IPS-18a (cell line): ENCODE measurements around the gene AP1M2.
"Not testable (repeated sequence)": the region's sequence is repeated elsewhere in the genome, so short reads cannot be mapped to it uniquely, and the experiment has no call there.

Experiments
- H3K27ac ChIP-seq: one replicate; pipeline ENCODE4 v1.5.1; 2013; ENCODE audit warnings: low read length
- H3K27me3 ChIP-seq: one replicate; pipeline ENCODE4 v1.6.1; 2013; ENCODE audit warnings: mild to moderate bottlenecking, low read length; ENCODE audit not compliant: control insufficient read depth, insufficient read depth
- H3K36me3 ChIP-seq: one replicate; pipeline ENCODE4 v1.6.1; 2013; ENCODE audit warnings: low read depth, low read length; ENCODE audit not compliant: control insufficient read depth
- H3K4me1 ChIP-seq: one replicate; pipeline ENCODE4 v1.6.1; 2013; ENCODE audit warnings: low read depth, low read length; ENCODE audit not compliant: control insufficient read depth
- H3K4me3 ChIP-seq: one replicate; pipeline ENCODE4 v1.5.1; 2013; ENCODE audit warnings: low read length
- H3K9ac ChIP-seq: one replicate; pipeline ENCODE4 v1.6.1; 2013; ENCODE audit warnings: mild to moderate bottlenecking, low read length, moderate library complexity
- H3K9me3 ChIP-seq: one replicate; pipeline ENCODE4 v1.6.1; 2013; ENCODE audit warnings: low read depth, low read length; ENCODE audit not compliant: control insufficient read depth

AP1M2 gene

GRCh38 chr19:10593820-10594637 is 6.9 kb upstream of the AP1M2 start:
- no peak overlapping the region for H3K27ac ChIP-seq
- H3K4me3 ChIP-seq, result no peak overlapping the region
- no peaks in the 10 kb centered on the region for H3K27me3 ChIP-seq
- no peaks in the 10 kb centered on the region for H3K4me1 ChIP-seq
- H3K9me3 ChIP-seq, result no peaks in the 10 kb centered on the region
- H3K36me3 ChIP-seq, result no peaks in the 10 kb centered on the region
- no peak overlapping the region for H3K9ac ChIP-seq

GRCh38 chr19:10593148-10593547 is 6.0 kb upstream of the AP1M2 start:
- Histone ChIP-seq H3K36me3 (no peaks in the 10 kb centered on the region), H3K27ac (no peak overlapping the region), H3K9me3 (no peaks in the 10 kb centered on the region), H3K4me3 (no peak overlapping the region), H3K27me3 (no peaks in the 10 kb centered on the region), H3K9ac (no peak overlapping the region), H3K4me1 (no peaks in the 10 kb centered on the region)

GRCh38 chr19:10587839-10588150 is 683 bp upstream of the AP1M2 start:
- Histone ChIP-seq H3K36me3 (no peaks in the 10 kb centered on the region), H3K9ac (no peak overlapping the region), H3K4me3 (no peak overlapping the region), H3K9me3 (no peaks in the 10 kb centered on the region), H3K4me1 (no peaks in the 10 kb centered on the region), H3K27ac (no peak overlapping the region), H3K27me3 (no peaks in the 10 kb centered on the region)

- Histone ChIP-seq H3K9ac (no peak overlapping the region), H3K9me3 (no peaks in the 10 kb centered on the region), H3K27me3 (no peaks in the 10 kb centered on the region), H3K27ac (no peak overlapping the region), H3K4me1 (no peaks in the 10 kb centered on the region), H3K36me3 (no peaks in the 10 kb centered on the region), H3K4me3 (peak overlapping the region; percentile 63)
Observed at GRCh38 chr19:10586396-10586795, 716 bp downstream of the AP1M2 start.

GRCh38 chr19:10583036-10583776 is 3.9 kb downstream of the AP1M2 start:
- no peak overlapping the region for H3K4me3 ChIP-seq
- no peaks in the 10 kb centered on the region for H3K27me3 ChIP-seq
- no peak overlapping the region for H3K27ac ChIP-seq
- peaks cover 5% of the 10 kb centered on the region for H3K36me3 ChIP-seq
- H3K9ac ChIP-seq, result no peak overlapping the region
- H3K4me1 ChIP-seq, result no peaks in the 10 kb centered on the region
- no peaks in the 10 kb centered on the region for H3K9me3 ChIP-seq

GRCh38 chr19:10582091-10582490 is 5.0 kb downstream of the AP1M2 start:
- no peak overlapping the region for H3K4me3 ChIP-seq
- peaks cover 5% of the 10 kb centered on the region for H3K36me3 ChIP-seq
- H3K4me1 ChIP-seq, result no peaks in the 10 kb centered on the region
- no peaks in the 10 kb centered on the region for H3K9me3 ChIP-seq
- no peak overlapping the region for H3K27ac ChIP-seq
- no peak overlapping the region for H3K9ac ChIP-seq
- no peaks in the 10 kb centered on the region for H3K27me3 ChIP-seq

GRCh38 chr19:10580979-10581631 is 6.0 kb downstream of the AP1M2 start:
- Histone ChIP-seq H3K9ac (no peak overlapping the region), H3K27me3 (no peaks in the 10 kb centered on the region), H3K4me3 (no peak overlapping the region), H3K36me3 (peaks cover 5% of the 10 kb centered on the region), H3K4me1 (no peaks in the 10 kb centered on the region), H3K27ac (no peak overlapping the region), H3K9me3 (no peaks in the 10 kb centered on the region)

GRCh38 chr19:10577951-10578350 is 9.2 kb downstream of the AP1M2 start:
- Histone ChIP-seq H3K4me3 (no peak overlapping the region), H3K27me3 (no peaks in the 10 kb centered on the region), H3K9me3 (no peaks in the 10 kb centered on the region), H3K9ac (no peak overlapping the region), H3K27ac (no peak overlapping the region), H3K4me1 (no peaks in the 10 kb centered on the region), H3K36me3 (peaks cover 8% of the 10 kb centered on the region)

GRCh38 chr19:10575011-10575716 is 11.9 kb downstream of the AP1M2 start:
- no peak overlapping the region for H3K4me3 ChIP-seq
- no peak overlapping the region for H3K9ac ChIP-seq
- no peaks in the 10 kb centered on the region for H3K27me3 ChIP-seq
- no peaks in the 10 kb centered on the region for H3K9me3 ChIP-seq
- no peak overlapping the region for H3K27ac ChIP-seq
- peaks cover 8% of the 10 kb centered on the region for H3K36me3 ChIP-seq
- no peaks in the 10 kb centered on the region for H3K4me1 ChIP-seq

- no peak overlapping the region for H3K27ac ChIP-seq
- no peak overlapping the region for H3K9ac ChIP-seq
Observed at GRCh38 chr19:10574462-10574861, 12.7 kb downstream of the AP1M2 start.

GRCh38 chr19:10573793-10574192 is 13.3 kb downstream of the AP1M2 start:
- not testable (repeated sequence) for H3K4me3 ChIP-seq, H3K4me1 ChIP-seq, H3K27ac ChIP-seq, H3K9me3 ChIP-seq, H3K27me3 ChIP-seq, H3K36me3 ChIP-seq, H3K9ac ChIP-seq

More at GRCh38 chr19:10574462-10574861, 12.7 kb downstream of the AP1M2 start:
- H3K36me3 ChIP-seq, result peaks cover 5% of the 10 kb centered on the region
- no peaks in the 10 kb centered on the region for H3K9me3 ChIP-seq
- H3K27me3 ChIP-seq, result no peaks in the 10 kb centered on the region
- no peaks in the 10 kb centered on the region for H3K4me1 ChIP-seq
- H3K4me3 ChIP-seq, result no peak overlapping the region
